ENCODE data around the gene CACNA1A.

DNA sequence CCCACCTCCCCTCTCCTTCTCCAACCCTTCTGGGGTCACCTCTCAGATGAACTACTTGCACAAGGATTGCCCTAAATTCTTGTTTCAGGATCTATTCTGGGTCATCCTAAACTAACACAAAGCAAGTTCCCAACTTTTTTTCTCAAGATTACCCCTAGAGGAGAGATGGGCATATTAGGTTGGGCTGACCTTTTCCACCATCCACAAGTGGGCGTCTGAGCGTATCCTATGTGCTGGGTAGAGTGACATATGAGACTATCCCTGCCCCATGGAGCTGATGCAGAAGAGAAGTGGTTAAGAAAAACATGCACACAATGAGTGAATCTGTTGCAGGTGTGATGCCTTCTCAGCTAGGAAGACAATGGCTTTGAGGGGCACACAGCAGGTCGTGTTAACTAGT is 132.7 kb downstream of the CACNA1A start:
- TF ChIP-seq POLR2A (IDR thresholded peaks at IDR 0.05): no peak
- TF ChIP-seq, protein P1, sequence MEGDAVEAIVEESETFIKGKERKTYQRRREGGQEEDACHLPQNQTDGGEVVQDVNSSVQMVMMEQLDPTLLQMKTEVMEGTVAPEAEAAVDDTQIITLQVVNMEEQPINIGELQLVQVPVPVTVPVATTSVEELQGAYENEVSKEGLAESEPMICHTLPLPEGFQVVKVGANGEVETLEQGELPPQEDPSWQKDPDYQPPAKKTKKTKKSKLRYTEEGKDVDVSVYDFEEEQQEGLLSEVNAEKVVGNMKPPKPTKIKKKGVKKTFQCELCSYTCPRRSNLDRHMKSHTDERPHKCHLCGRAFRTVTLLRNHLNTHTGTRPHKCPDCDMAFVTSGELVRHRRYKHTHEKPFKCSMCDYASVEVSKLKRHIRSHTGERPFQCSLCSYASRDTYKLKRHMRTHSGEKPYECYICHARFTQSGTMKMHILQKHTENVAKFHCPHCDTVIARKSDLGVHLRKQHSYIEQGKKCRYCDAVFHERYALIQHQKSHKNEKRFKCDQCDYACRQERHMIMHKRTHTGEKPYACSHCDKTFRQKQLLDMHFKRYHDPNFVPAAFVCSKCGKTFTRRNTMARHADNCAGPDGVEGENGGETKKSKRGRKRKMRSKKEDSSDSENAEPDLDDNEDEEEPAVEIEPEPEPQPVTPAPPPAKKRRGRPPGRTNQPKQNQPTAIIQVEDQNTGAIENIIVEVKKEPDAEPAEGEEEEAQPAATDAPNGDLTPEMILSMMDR (IDR thresholded peaks at IDR 0.05): no peak
